Endothelial cell of umbilical vein (primary cell): ENCODE results near the gene EID2B. TPM values are rescaled to one million over a fixed set of nuclear protein-coding genes. Genes with fewer than 3 reads are reported as not detected.

Experiments used
- BruUV-seq: library from RNA; stranded (reverse); fragments of 400-500 nt; replicated peaks from 2 replicates; lab custom pipeline; 2021; lab: Mats Ljungman, UMichigan
- CTCF ChIA-PET: fragments of 300-600, 350-600 bp; sonication (Branson Sonifier 250); formaldehyde crosslinking; loops from one replicate; lab custom pipeline; 2021; ENCODE audit warnings: antibody characterized with exemption, inconsistent platforms; lab: Charles Lee
- POLR2A ChIA-PET: fragments of 300-600, 350-600 bp; sonication (Branson Sonifier 250); formaldehyde crosslinking; loops from one replicate; lab custom pipeline; 2021; ENCODE audit warnings: antibody characterized with exemption, inconsistent platforms; lab: Charles Lee
- DNase-seq: peaks from one replicate; pipeline ENCODE4 v3.0.0-alpha.2; 2011; ENCODE audit warnings: low read depth, low spot score
- FAIRE-seq: peaks from 2 replicates; lab custom pipeline; 2011; peaks lifted over from hg19 to GRCh38; lab: Jason Lieb, UNC
- H2AFZ ChIP-seq: 2 replicates; pipeline ENCODE4 v1.6.0; 2012; ENCODE audit warnings: low read depth, low read length, control low read depth, inconsistent platforms
- H3K27ac ChIP-seq: 2 replicates; pipeline ENCODE4 v1.5.1; 2011; ENCODE audit warnings: low read depth, mild to moderate bottlenecking, control low read depth, low read length, moderate library complexity; ENCODE audit not compliant: insufficient read depth
- H3K27me3 ChIP-seq, 2 experiments: 2 replicates each; pipeline versions ENCODE4 v1.6.0 to v1.6.1; 2011; ENCODE audit warnings: low read length in 2 of 2, mixed read lengths in 1 of 2; ENCODE audit not compliant: control insufficient read depth in 2 of 2, insufficient read depth in 2 of 2
- H3K36me3 ChIP-seq, 2 experiments: 2 replicates in 1 of 2; 3 replicates in 1 of 2; pipeline ENCODE4 v1.5.1; 2011; ENCODE audit warnings: low read length in 2 of 2, mild to moderate bottlenecking in 1 of 2, moderate library complexity in 1 of 2; ENCODE audit not compliant: control insufficient read depth in 2 of 2, insufficient read depth in 2 of 2; ENCODE audit errors: extremely low read depth in 1 of 2
- H3K4me1 ChIP-seq: 3 replicates; pipeline ENCODE4 v1.5.1; 2011; ENCODE audit warnings: mild to moderate bottlenecking, low read length; ENCODE audit not compliant: control insufficient read depth, insufficient read depth; ENCODE audit errors: extremely low read depth
- H3K4me2 ChIP-seq: 2 replicates; pipeline ENCODE4 v1.6.1; 2011; ENCODE audit warnings: low read length, control low read depth, mixed read lengths; ENCODE audit not compliant: insufficient read depth
- H3K4me3 ChIP-seq, 3 experiments: fragments of 200-600 bp in 1 of 3; sonication (generic), shearing (Covaris generic) in 1 of 3; replicated peaks in 1 of 3; 2 replicates each; pipeline ENCODE4 v1.5.1; 2011 to 2016; ENCODE audit warnings: control low read depth in 3 of 3, low read length in 3 of 3, mild to moderate bottlenecking in 2 of 3, inconsistent platforms in 1 of 3, low read depth in 1 of 3, moderate library complexity in 1 of 3; ENCODE audit not compliant: insufficient read depth in 1 of 3
- H3K79me2 ChIP-seq: 2 replicates; pipeline ENCODE4 v1.6.0; 2012; ENCODE audit warnings: low read length, inconsistent platforms; ENCODE audit not compliant: control insufficient read depth, insufficient read depth
- H3K9ac ChIP-seq: replicated peaks from 2 replicates; pipeline ENCODE3; 2011; ENCODE audit warnings: low read length, control low read depth; ENCODE audit not compliant: insufficient read depth; ENCODE audit errors: extremely low read depth
- H3K9me1 ChIP-seq: replicated peaks from 3 replicates; pipeline ENCODE4 v1.6.0; 2011; ENCODE audit warnings: mild to moderate bottlenecking, low read length; ENCODE audit not compliant: control insufficient read depth, insufficient read depth; ENCODE audit errors: extremely low read depth
- H3K9me3 ChIP-seq: replicated peaks from 2 replicates; pipeline ENCODE4 v1.5.1; 2012; ENCODE audit warnings: low read length, inconsistent platforms; ENCODE audit not compliant: control insufficient read depth, insufficient read depth
- H4K20me1 ChIP-seq: replicated peaks from 2 replicates; pipeline ENCODE3; 2011; ENCODE audit warnings: mild to moderate bottlenecking, low read length; ENCODE audit not compliant: control insufficient read depth, insufficient read depth; ENCODE audit errors: extremely low read depth
- CTCF ChIP-seq, 2 donors: IDR thresholded peaks; 1 replicate in 1 of 2; 2 replicates in 1 of 2; pipeline ENCODE4 v1.5.1; 2011; ENCODE audit warnings: low read length in 2 of 2, mild to moderate bottlenecking in 2 of 2, moderate library complexity in 2 of 2, control low read depth in 1 of 2, inconsistent platforms in 1 of 2, low read depth in 1 of 2; ENCODE audit not compliant: insufficient read depth in 1 of 2; ENCODE audit errors: extremely low read depth in 1 of 2
- EZH2 ChIP-seq: IDR thresholded peaks from 2 replicates; pipeline ENCODE4 v1.6.1; 2012; ENCODE audit warnings: borderline replicate concordance, low read depth, mild to moderate bottlenecking, moderate library complexity, low read length, inconsistent platforms; ENCODE audit not compliant: severe bottlenecking
- FOS ChIP-seq: IDR thresholded peaks from 2 replicates; pipeline ENCODE4 v1.6.1; 2011; ENCODE audit warnings: mild to moderate bottlenecking, low read length, moderate library complexity, borderline replicate concordance; ENCODE audit not compliant: insufficient read depth
- GATA2 ChIP-seq: IDR thresholded peaks from 2 replicates; pipeline ENCODE4 v1.7.0; 2011; ENCODE audit warnings: low read depth, mild to moderate bottlenecking, moderate library complexity, mixed read lengths, low read length; ENCODE audit not compliant: insufficient read length, insufficient read depth
- JUN ChIP-seq: IDR thresholded peaks from 2 replicates; pipeline ENCODE4 v1.6.1; 2011; ENCODE audit warnings: borderline replicate concordance, low read depth; ENCODE audit not compliant: insufficient read length, insufficient read depth
- MYC ChIP-seq: IDR thresholded peaks from one replicate; pipeline ENCODE4 v1.6.1; 2011; ENCODE audit warnings: mild to moderate bottlenecking, low read depth, low read length
- POLR2A ChIP-seq: IDR thresholded peaks from 2 replicates; pipeline ENCODE4 v1.6.1; 2012; ENCODE audit warnings: low read depth, mild to moderate bottlenecking, control low read depth, low read length
- POLR2AphosphoS5 ChIP-seq: IDR thresholded peaks from 2 replicates; pipeline ENCODE4 v1.6.1; 2012; ENCODE audit warnings: low read depth, mild to moderate bottlenecking, control low read depth, low read length, moderate library complexity; ENCODE audit not compliant: insufficient read depth
- dilution Hi-C: fragments of 300-500 bp; cut with MboI; formaldehyde crosslinking; loops from one replicate; pipeline ENCODE4 v1.15.0; 2019; ENCODE audit warnings: low sequenced_read_pairs; ENCODE audit not compliant: extremely low pct_ligation_motif_present
- intact Hi-C: fragments of 100-400 bp; cut with micrococcal nuclease; formaldehyde crosslinking; loops from one replicate; pipeline ENCODE4 v1.10.0; 2022
- polyA plus RNA-seq, 4 experiments: library from polyadenylated mRNA; depleted of rRNA in 3 of 4; stranded (reverse) in 3 of 4; unstranded in 1 of 4; fragments of >200 nt; gene quantifications; 2 replicates each; pipeline versions ENCODE4 v1.2.1 to v1.2.3, GENCODE V29; 2011 to 2012; ENCODE audit warnings: missing spikeins in 1 of 4
- total RNA-seq: library from RNA; stranded (reverse); gene quantifications from 2 replicates; pipeline ENCODE4 v1.2.3, GENCODE V29; 2021
- TF ChIP-seq, protein P1 (sequence below): IDR thresholded peaks from 2 replicates; pipeline ENCODE4 v1.6.1; 2011; ENCODE audit not compliant: insufficient read depth, insufficient read length

The EID2B gene
- total and polyA plus RNA-seq, 2 donors (not counting 3 experiments of a cell fraction or from before 2014, with no cell fraction given), result 1.7 to 3.9 TPM

- dilution Hi-C loops (no loop called here), intact Hi-C loops (no loop called here)
- Histone ChIP-seq H3K27ac (no peak overlapping the region), H3K4me1 (peaks cover 9% of the 10 kb centered on the region), H3K9me3 (no peaks in the 10 kb centered on the region), H3K9ac (no peak overlapping the region), H3K27me3 (peaks cover 25 to 27% of the 10 kb centered on the region in 2 experiments), H2AFZ (no peak overlapping the region), H3K4me3 (no peak overlapping the region), H3K79me2 (no peaks in the 10 kb centered on the region), H3K9me1 (no peaks in the 10 kb centered on the region), H4K20me1 (no peaks in the 10 kb centered on the region), H3K4me2 (no peak overlapping the region), H3K36me3 (no peaks in the 10 kb centered on the region)
- no peak for FAIRE-seq
- BruUV-seq, result no TSS peak
- DNase-seq, result no peak
- ChIA-PET POLR2A (interaction anchor here (0.7 kb wide), 1 partner anchor 10 kb away, joined by 8 read pairs; no protein-coding TSS in a partner anchor), CTCF (interaction anchor here (0.7 to 1.1 kb wide), 2 partner anchors 26 to 172 kb away, joined by 3 to 7 read pairs; no protein-coding TSS in a partner anchor)
- TF ChIP-seq CTCF (IDR thresholded peaks at IDR 0.05; ENCODE audit: extremely low read depth in 1 of 2, insufficient read depth in 1 of 2, low read depth in 1 of 2, low read length in 2 of 2), result no peak
- TF ChIP-seq POLR2AphosphoS5, result no peak
Measured at GRCh38 chr19:39500543-39500942, 32.1 kb downstream of the EID2B start.

DNA sequence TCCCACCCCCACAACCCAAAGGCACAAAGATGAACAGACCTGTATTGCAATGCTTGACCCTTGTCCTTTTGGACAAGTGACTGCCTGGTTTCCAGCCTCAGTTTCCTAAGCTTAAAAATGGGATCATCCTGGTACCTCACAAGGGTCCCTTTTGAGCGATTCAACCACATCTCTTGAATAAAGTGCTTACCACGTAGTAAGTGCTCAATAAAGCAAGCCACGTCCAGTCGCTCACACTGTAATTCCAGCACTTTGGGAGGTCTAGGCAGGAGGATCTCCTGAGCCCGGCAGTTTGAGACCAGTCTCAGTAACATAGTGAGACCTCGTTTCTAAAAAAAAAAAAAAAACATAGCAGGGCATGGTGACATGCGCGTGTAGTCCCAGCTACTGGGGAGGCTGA, 32.7 kb downstream of the EID2B start:
- Histone ChIP-seq H3K4me1 (peaks cover 9% of the 10 kb centered on the region), H3K9me3 (no peaks in the 10 kb centered on the region), H3K4me2 (no peak overlapping the region), H2AFZ (no peak overlapping the region), H3K79me2 (no peaks in the 10 kb centered on the region), H4K20me1 (no peaks in the 10 kb centered on the region), H3K27me3 (peaks cover 25 to 27% of the 10 kb centered on the region in 2 experiments), H3K9ac (no peak overlapping the region), H3K27ac (no peak overlapping the region), H3K36me3 (no peaks in the 10 kb centered on the region), H3K4me3 (no peak overlapping the region), H3K9me1 (no peaks in the 10 kb centered on the region)
- DNase-seq, result no peak
- dilution Hi-C loops, result no loop called here
- BruUV-seq, result no TSS peak
- CTCF ChIA-PET, result interaction anchor here (1.1 kb wide), 1 partner anchor 26 kb away, joined by 7 read pairs; no protein-coding TSS in a partner anchor
- TF ChIP-seq EZH2, result no peak
- no peak for TF ChIP-seq POLR2AphosphoS5
- no peak for TF ChIP-seq JUN
- no peak for TF ChIP-seq MYC
- no peak for TF ChIP-seq CTCF (IDR thresholded peaks at IDR 0.05; ENCODE audit: extremely low read depth in 1 of 2, insufficient read depth in 1 of 2, low read depth in 1 of 2, low read length in 2 of 2)
- TF ChIP-seq, protein P1, sequence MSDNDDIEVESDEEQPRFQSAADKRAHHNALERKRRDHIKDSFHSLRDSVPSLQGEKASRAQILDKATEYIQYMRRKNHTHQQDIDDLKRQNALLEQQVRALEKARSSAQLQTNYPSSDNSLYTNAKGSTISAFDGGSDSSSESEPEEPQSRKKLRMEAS, result no peak
- no peak for TF ChIP-seq FOS
- no peak for TF ChIP-seq GATA2
- no peak for TF ChIP-seq POLR2A
- FAIRE-seq, result no peak
- POLR2A ChIA-PET, result no interaction called here
- intact Hi-C loops, result loop anchor here (2.0 kb wide), 1 partner anchor 19 kb away; the partner anchor contains the start of gene TIMM50
